ENCODE measurements around the gene FAM228B.
A peak's percentile ranks its signal among the peaks of the same experiment; 100 is the strongest.
"Not testable (repeated sequence)": the region's sequence is repeated elsewhere in the genome, so short reads cannot be mapped to it uniquely, and the experiment has no call there.

The FAM228B gene

GRCh38 chr2:24087032-24087431 is 36.2 kb upstream of the FAM228B start:
- ATAC-seq: no peak
- peaks cover 12% of the 10 kb centered on the region for H3K36me3 Mint-ChIP-seq
- H3K4me1 Mint-ChIP-seq: peaks cover 18% of the 10 kb centered on the region
- no peaks in the 10 kb centered on the region for H3K9me3 Mint-ChIP-seq
- no peak overlapping the region for H3K4me3 Mint-ChIP-seq
- H3K27ac Mint-ChIP-seq: no peak overlapping the region
- H3K27me3 Mint-ChIP-seq: no peaks in the 10 kb centered on the region

GRCh38 chr2:24088821-24089359 is 34.4 kb upstream of the FAM228B start:
- Mint-ChIP-seq H3K27ac (no peak overlapping the region), H3K27me3 (no peaks in the 10 kb centered on the region), H3K9me3 (peaks cover 3% of the 10 kb centered on the region), H3K4me3 (no peak overlapping the region), H3K36me3 (peaks cover 20% of the 10 kb centered on the region), H3K4me1 (peaks cover 9% of the 10 kb centered on the region)
- ATAC-seq: no peak

DNA sequence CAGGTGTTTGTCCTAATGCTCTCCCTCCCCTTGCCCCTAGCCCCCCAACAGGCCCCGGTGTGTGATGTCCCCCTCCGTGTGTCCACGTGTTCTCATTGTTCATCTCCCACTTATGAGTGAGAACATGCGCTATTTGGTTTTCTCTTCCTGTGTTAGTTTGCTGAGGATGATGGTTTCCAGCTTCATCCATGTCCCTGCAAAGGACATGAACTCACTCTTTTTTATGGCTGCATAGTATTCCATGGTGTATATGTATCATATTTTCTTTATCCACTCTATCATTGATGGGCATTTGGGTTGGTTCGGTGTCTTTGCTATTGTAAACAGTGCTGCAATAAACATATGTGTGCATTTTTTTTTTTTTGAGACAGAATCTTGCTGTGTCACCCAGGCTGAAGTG is 30.0 kb upstream of the FAM228B start:
- not testable (repeated sequence) for H3K4me3 Mint-ChIP-seq, H3K27me3 Mint-ChIP-seq, H3K27ac Mint-ChIP-seq, ATAC-seq, H3K4me1 Mint-ChIP-seq, H3K9me3 Mint-ChIP-seq
- peaks cover 48% of the 10 kb centered on the region for H3K36me3 Mint-ChIP-seq

GRCh38 chr2:24095171-24095677 is 28.0 kb upstream of the FAM228B start:
- ATAC-seq, H3K9me3 Mint-ChIP-seq, H3K4me3 Mint-ChIP-seq, H3K4me1 Mint-ChIP-seq, H3K27me3 Mint-ChIP-seq, H3K27ac Mint-ChIP-seq: not testable (repeated sequence)
- peaks cover 51% of the 10 kb centered on the region for H3K36me3 Mint-ChIP-seq

GRCh38 chr2:24100732-24101131 is 22.5 kb upstream of the FAM228B start:
- H3K27me3 Mint-ChIP-seq, H3K4me3 Mint-ChIP-seq, H3K9me3 Mint-ChIP-seq, ATAC-seq, H3K27ac Mint-ChIP-seq: not testable (repeated sequence)
- peaks cover 18% of the 10 kb centered on the region for H3K4me1 Mint-ChIP-seq
- H3K36me3 Mint-ChIP-seq: peaks cover 49% of the 10 kb centered on the region

GRCh38 chr2:24101992-24102391 is 21.3 kb upstream of the FAM228B start:
- H3K27me3 Mint-ChIP-seq: no peaks in the 10 kb centered on the region

DNA sequence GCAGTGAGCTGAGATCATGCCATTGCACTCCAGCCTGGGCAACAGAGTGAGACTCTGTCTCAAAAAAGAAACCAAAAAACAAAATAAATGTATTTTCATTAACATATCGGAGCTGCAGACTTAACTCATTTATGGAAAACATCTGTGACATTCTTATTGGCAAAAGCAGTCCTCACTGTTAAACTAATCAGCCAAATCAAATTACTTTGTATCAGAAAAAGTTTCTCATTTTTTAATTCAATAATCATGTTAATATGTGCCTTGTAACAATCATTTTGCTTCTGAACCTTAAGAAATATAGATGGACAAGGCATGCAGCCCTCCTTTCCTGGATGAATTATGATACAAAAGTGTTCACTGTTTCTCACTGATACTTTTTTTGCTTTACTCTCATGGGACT is 20.6 kb upstream of the FAM228B start:
- Mint-ChIP-seq H3K9me3 (peaks cover 13% of the 10 kb centered on the region), H3K36me3 (peaks cover 47% of the 10 kb centered on the region), H3K4me3 (no peak overlapping the region), H3K27me3 (no peaks in the 10 kb centered on the region), H3K4me1 (peaks cover 18% of the 10 kb centered on the region), H3K27ac (no peak overlapping the region)
- no peak for ATAC-seq

More at GRCh38 chr2:24101992-24102391, 21.3 kb upstream of the FAM228B start:
- H3K9me3 Mint-ChIP-seq: peaks cover 9% of the 10 kb centered on the region
- H3K36me3 Mint-ChIP-seq: peaks cover 44% of the 10 kb centered on the region
- no peak overlapping the region for H3K27ac Mint-ChIP-seq
- peaks cover 18% of the 10 kb centered on the region for H3K4me1 Mint-ChIP-seq
- ATAC-seq: no peak
- no peak overlapping the region for H3K4me3 Mint-ChIP-seq

GRCh38 chr2:24104110-24104650 is 19.1 kb upstream of the FAM228B start:
- peaks cover 39% of the 10 kb centered on the region for H3K36me3 Mint-ChIP-seq
- peak overlapping the region; percentile 17 for H3K27ac Mint-ChIP-seq
- no peak for ATAC-seq
- no peaks in the 10 kb centered on the region for H3K27me3 Mint-ChIP-seq
- no peak overlapping the region for H3K4me3 Mint-ChIP-seq
- H3K9me3 Mint-ChIP-seq: peaks cover 14% of the 10 kb centered on the region
- peaks cover 18% of the 10 kb centered on the region for H3K4me1 Mint-ChIP-seq

GRCh38 chr2:24104906-24105305 is 18.4 kb upstream of the FAM228B start:
- peaks cover 33% of the 10 kb centered on the region for H3K36me3 Mint-ChIP-seq
- peak overlapping the region; percentile 17 for H3K27ac Mint-ChIP-seq
- H3K4me1 Mint-ChIP-seq: peaks cover 18% of the 10 kb centered on the region
- no peaks in the 10 kb centered on the region for H3K27me3 Mint-ChIP-seq
- H3K9me3 Mint-ChIP-seq: peaks cover 14% of the 10 kb centered on the region
- no peak overlapping the region for H3K4me3 Mint-ChIP-seq
- peak; percentile 48 for ATAC-seq

GRCh38 chr2:24105816-24106215 is 17.5 kb upstream of the FAM228B start:
- H3K27me3 Mint-ChIP-seq: no peaks in the 10 kb centered on the region
- H3K9me3 Mint-ChIP-seq: peaks cover 13% of the 10 kb centered on the region
- H3K4me3 Mint-ChIP-seq: no peak overlapping the region
- peaks cover 27% of the 10 kb centered on the region for H3K36me3 Mint-ChIP-seq
- H3K4me1 Mint-ChIP-seq: peaks cover 18% of the 10 kb centered on the region
- no peak for ATAC-seq
- H3K27ac Mint-ChIP-seq: no peak overlapping the region

- Mint-ChIP-seq H3K36me3 (peaks cover 27% of the 10 kb centered on the region), H3K27me3 (no peaks in the 10 kb centered on the region), H3K4me3 (no peak overlapping the region), H3K27ac (no peak overlapping the region), H3K9me3 (peaks cover 13% of the 10 kb centered on the region), H3K4me1 (peaks cover 18% of the 10 kb centered on the region)
- no peak for ATAC-seq
Observed at GRCh38 chr2:24106786-24107185, 16.5 kb upstream of the FAM228B start.

GRCh38 chr2:24107336-24107735 is 15.9 kb upstream of the FAM228B start:
- no peaks in the 10 kb centered on the region for H3K27me3 Mint-ChIP-seq
- H3K4me3 Mint-ChIP-seq: no peak overlapping the region
- H3K4me1 Mint-ChIP-seq: peaks cover 18% of the 10 kb centered on the region
- ATAC-seq: no peak
- no peak overlapping the region for H3K27ac Mint-ChIP-seq
- H3K9me3 Mint-ChIP-seq: peaks cover 13% of the 10 kb centered on the region
- peaks cover 27% of the 10 kb centered on the region for H3K36me3 Mint-ChIP-seq

GRCh38 chr2:24109431-24109830 is 13.8 kb upstream of the FAM228B start:
- not testable (repeated sequence) for H3K4me1 Mint-ChIP-seq, H3K4me3 Mint-ChIP-seq, ATAC-seq, H3K27ac Mint-ChIP-seq, H3K27me3 Mint-ChIP-seq
- peaks cover 24% of the 10 kb centered on the region for H3K36me3 Mint-ChIP-seq
- peaks cover 13% of the 10 kb centered on the region for H3K9me3 Mint-ChIP-seq

DNA sequence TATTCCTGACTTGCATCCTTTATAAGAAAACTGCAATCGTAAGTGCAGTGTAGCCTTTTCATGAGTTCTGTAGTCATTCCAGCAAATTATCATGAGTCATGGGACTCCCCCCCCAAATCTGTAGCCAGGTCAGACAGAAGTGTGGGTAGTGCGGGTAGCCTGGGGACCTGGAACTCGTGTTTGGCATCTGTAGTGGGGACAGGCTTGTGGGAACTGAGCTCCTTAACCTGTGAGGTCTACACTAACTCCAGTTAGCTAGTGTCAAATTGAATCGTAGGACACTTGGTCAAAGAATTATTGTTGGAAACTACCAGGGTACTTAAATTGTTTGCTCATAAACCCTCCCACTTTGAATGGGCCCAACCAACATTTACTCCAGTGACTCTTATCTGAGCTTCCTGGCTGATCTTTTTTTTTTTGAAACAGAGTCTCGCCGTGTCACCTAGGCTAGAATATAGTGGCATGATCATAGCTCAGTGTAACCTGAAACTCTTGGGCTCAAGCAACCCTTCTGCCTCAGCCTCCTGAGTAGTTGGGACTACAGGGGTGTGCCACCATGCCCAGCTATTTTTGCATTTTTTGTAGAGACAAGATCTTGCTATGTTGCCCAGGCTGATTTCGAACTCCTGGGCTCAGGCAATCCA is 12.5 kb upstream of the FAM228B start:
- ATAC-seq: no peak
- Mint-ChIP-seq H3K27me3 (no peaks in the 10 kb centered on the region), H3K9me3 (peaks cover 13% of the 10 kb centered on the region), H3K4me1 (no peaks in the 10 kb centered on the region), H3K27ac (no peak overlapping the region), H3K4me3 (no peak overlapping the region), H3K36me3 (peaks cover 17% of the 10 kb centered on the region)

DNA sequence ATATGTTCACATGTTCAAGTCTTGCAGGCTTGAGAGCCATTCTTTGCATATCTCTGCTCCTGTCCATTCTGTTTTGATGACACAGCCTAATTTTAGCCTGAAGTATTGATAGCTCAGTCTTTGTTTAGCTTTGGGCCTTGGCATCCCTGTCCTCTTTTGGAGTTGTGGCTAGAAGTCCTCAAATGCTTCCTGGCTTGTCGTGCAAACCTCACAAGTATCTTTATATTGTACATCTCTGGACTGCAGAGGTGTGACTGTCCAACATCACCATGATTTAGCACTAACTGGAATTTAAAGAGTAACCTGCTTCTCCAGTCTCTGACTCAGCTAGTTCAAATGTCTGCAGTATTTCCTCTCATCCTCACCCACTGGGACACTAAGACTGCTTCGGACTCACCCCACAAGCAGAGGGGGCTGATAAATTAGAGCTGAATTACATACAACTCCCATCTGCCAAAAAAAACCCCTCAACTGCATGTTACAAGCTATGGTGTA is 11.8 kb upstream of the FAM228B start:
- H3K4me1 Mint-ChIP-seq: no peaks in the 10 kb centered on the region
- ATAC-seq: no peak
- no peaks in the 10 kb centered on the region for H3K27me3 Mint-ChIP-seq
- H3K4me3 Mint-ChIP-seq: no peak overlapping the region
- H3K36me3 Mint-ChIP-seq: peaks cover 17% of the 10 kb centered on the region
- no peak overlapping the region for H3K27ac Mint-ChIP-seq
- H3K9me3 Mint-ChIP-seq: peaks cover 13% of the 10 kb centered on the region

DNA sequence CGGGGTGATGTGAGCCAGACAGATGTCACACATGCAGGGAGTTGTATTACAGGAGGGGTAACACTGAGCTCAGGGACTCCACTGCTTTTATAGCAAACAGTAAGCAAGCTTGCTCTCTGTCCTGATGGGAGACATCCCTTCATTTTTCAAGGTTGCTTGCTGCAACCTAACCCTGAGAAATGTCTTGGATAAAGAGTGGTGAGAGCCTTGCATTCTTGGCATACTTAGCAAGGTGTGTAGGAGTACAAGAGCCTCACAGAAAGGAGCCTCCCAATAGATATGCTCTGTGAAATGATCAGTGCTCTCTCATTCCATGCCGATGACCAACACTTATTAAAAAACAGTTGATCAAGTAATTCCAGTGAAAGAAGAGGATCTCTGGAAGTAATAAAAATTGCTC is 8.2 kb upstream of the FAM228B start:
- H3K27me3 Mint-ChIP-seq: no peaks in the 10 kb centered on the region
- H3K4me1 Mint-ChIP-seq: no peaks in the 10 kb centered on the region
- H3K27ac Mint-ChIP-seq: no peak overlapping the region
- no peaks in the 10 kb centered on the region for H3K9me3 Mint-ChIP-seq
- H3K4me3 Mint-ChIP-seq: no peak overlapping the region
- peaks cover 6% of the 10 kb centered on the region for H3K36me3 Mint-ChIP-seq
- ATAC-seq: no peak
